Endothelial cell of umbilical vein (primary cell): ENCODE results near the gene TSG101. TPM values are rescaled to one million over a fixed set of nuclear protein-coding genes. Genes with fewer than 3 reads are reported as not detected.

Experiments
- BruUV-seq: library from RNA; stranded (reverse); fragments of 400-500 nt; replicated peaks from 2 replicates; lab custom pipeline; 2021; lab: Mats Ljungman, UMichigan
- CTCF ChIA-PET: fragments of 300-600, 350-600 bp; sonication (Branson Sonifier 250); formaldehyde crosslinking; loops from one replicate; lab custom pipeline; 2021; ENCODE audit warnings: antibody characterized with exemption, inconsistent platforms; lab: Charles Lee
- POLR2A ChIA-PET: fragments of 300-600, 350-600 bp; sonication (Branson Sonifier 250); formaldehyde crosslinking; loops from one replicate; lab custom pipeline; 2021; ENCODE audit warnings: antibody characterized with exemption, inconsistent platforms; lab: Charles Lee
- DNase-seq: peaks from one replicate; pipeline ENCODE4 v3.0.0-alpha.2; 2011; ENCODE audit warnings: low read depth, low spot score
- FAIRE-seq: peaks from 2 replicates; lab custom pipeline; 2011; peaks lifted over from hg19 to GRCh38; lab: Jason Lieb, UNC
- H2AFZ ChIP-seq: 2 replicates; pipeline ENCODE4 v1.6.0; 2012; ENCODE audit warnings: low read depth, low read length, control low read depth, inconsistent platforms
- H3K27ac ChIP-seq: 2 replicates; pipeline ENCODE4 v1.5.1; 2011; ENCODE audit warnings: low read depth, mild to moderate bottlenecking, control low read depth, low read length, moderate library complexity; ENCODE audit not compliant: insufficient read depth
- H3K27me3 ChIP-seq, 2 experiments: 2 replicates each; pipeline versions ENCODE4 v1.6.0 to v1.6.1; 2011; ENCODE audit warnings: low read length in 2 of 2, mixed read lengths in 1 of 2; ENCODE audit not compliant: control insufficient read depth in 2 of 2, insufficient read depth in 2 of 2
- H3K36me3 ChIP-seq, 2 experiments: 2 replicates in 1 of 2; 3 replicates in 1 of 2; pipeline ENCODE4 v1.5.1; 2011; ENCODE audit warnings: low read length in 2 of 2, mild to moderate bottlenecking in 1 of 2, moderate library complexity in 1 of 2; ENCODE audit not compliant: control insufficient read depth in 2 of 2, insufficient read depth in 2 of 2; ENCODE audit errors: extremely low read depth in 1 of 2
- H3K4me1 ChIP-seq: 3 replicates; pipeline ENCODE4 v1.5.1; 2011; ENCODE audit warnings: mild to moderate bottlenecking, low read length; ENCODE audit not compliant: control insufficient read depth, insufficient read depth; ENCODE audit errors: extremely low read depth
- H3K4me2 ChIP-seq: 2 replicates; pipeline ENCODE4 v1.6.1; 2011; ENCODE audit warnings: low read length, control low read depth, mixed read lengths; ENCODE audit not compliant: insufficient read depth
- H3K4me3 ChIP-seq, 3 experiments: fragments of 200-600 bp in 1 of 3; sonication (generic), shearing (Covaris generic) in 1 of 3; replicated peaks in 1 of 3; 2 replicates each; pipeline ENCODE4 v1.5.1; 2011 to 2016; ENCODE audit warnings: control low read depth in 3 of 3, low read length in 3 of 3, mild to moderate bottlenecking in 2 of 3, inconsistent platforms in 1 of 3, low read depth in 1 of 3, moderate library complexity in 1 of 3; ENCODE audit not compliant: insufficient read depth in 1 of 3
- H3K79me2 ChIP-seq: 2 replicates; pipeline ENCODE4 v1.6.0; 2012; ENCODE audit warnings: low read length, inconsistent platforms; ENCODE audit not compliant: control insufficient read depth, insufficient read depth
- H3K9ac ChIP-seq: replicated peaks from 2 replicates; pipeline ENCODE3; 2011; ENCODE audit warnings: low read length, control low read depth; ENCODE audit not compliant: insufficient read depth; ENCODE audit errors: extremely low read depth
- H3K9me1 ChIP-seq: replicated peaks from 3 replicates; pipeline ENCODE4 v1.6.0; 2011; ENCODE audit warnings: mild to moderate bottlenecking, low read length; ENCODE audit not compliant: control insufficient read depth, insufficient read depth; ENCODE audit errors: extremely low read depth
- H3K9me3 ChIP-seq: replicated peaks from 2 replicates; pipeline ENCODE4 v1.5.1; 2012; ENCODE audit warnings: low read length, inconsistent platforms; ENCODE audit not compliant: control insufficient read depth, insufficient read depth
- H4K20me1 ChIP-seq: replicated peaks from 2 replicates; pipeline ENCODE3; 2011; ENCODE audit warnings: mild to moderate bottlenecking, low read length; ENCODE audit not compliant: control insufficient read depth, insufficient read depth; ENCODE audit errors: extremely low read depth
- EZH2 ChIP-seq: IDR thresholded peaks from 2 replicates; pipeline ENCODE4 v1.6.1; 2012; ENCODE audit warnings: borderline replicate concordance, low read depth, mild to moderate bottlenecking, moderate library complexity, low read length, inconsistent platforms; ENCODE audit not compliant: severe bottlenecking
- FOS ChIP-seq: IDR thresholded peaks from 2 replicates; pipeline ENCODE4 v1.6.1; 2011; ENCODE audit warnings: mild to moderate bottlenecking, low read length, moderate library complexity, borderline replicate concordance; ENCODE audit not compliant: insufficient read depth
- GATA2 ChIP-seq: IDR thresholded peaks from 2 replicates; pipeline ENCODE4 v1.7.0; 2011; ENCODE audit warnings: low read depth, mild to moderate bottlenecking, moderate library complexity, mixed read lengths, low read length; ENCODE audit not compliant: insufficient read length, insufficient read depth
- JUN ChIP-seq: IDR thresholded peaks from 2 replicates; pipeline ENCODE4 v1.6.1; 2011; ENCODE audit warnings: borderline replicate concordance, low read depth; ENCODE audit not compliant: insufficient read length, insufficient read depth
- MYC ChIP-seq: IDR thresholded peaks from one replicate; pipeline ENCODE4 v1.6.1; 2011; ENCODE audit warnings: mild to moderate bottlenecking, low read depth, low read length
- POLR2A ChIP-seq: IDR thresholded peaks from 2 replicates; pipeline ENCODE4 v1.6.1; 2012; ENCODE audit warnings: low read depth, mild to moderate bottlenecking, control low read depth, low read length
- POLR2AphosphoS5 ChIP-seq: IDR thresholded peaks from 2 replicates; pipeline ENCODE4 v1.6.1; 2012; ENCODE audit warnings: low read depth, mild to moderate bottlenecking, control low read depth, low read length, moderate library complexity; ENCODE audit not compliant: insufficient read depth
- dilution Hi-C: fragments of 300-500 bp; cut with MboI; formaldehyde crosslinking; loops from one replicate; pipeline ENCODE4 v1.15.0; 2019; ENCODE audit warnings: low sequenced_read_pairs; ENCODE audit not compliant: extremely low pct_ligation_motif_present
- intact Hi-C: fragments of 100-400 bp; cut with micrococcal nuclease; formaldehyde crosslinking; loops from one replicate; pipeline ENCODE4 v1.10.0; 2022
- polyA plus RNA-seq, 4 experiments: library from polyadenylated mRNA; depleted of rRNA in 3 of 4; stranded (reverse) in 3 of 4; unstranded in 1 of 4; fragments of >200 nt; gene quantifications; 2 replicates each; pipeline versions ENCODE4 v1.2.1 to v1.2.3, GENCODE V29; 2011 to 2012; ENCODE audit warnings: missing spikeins in 1 of 4
- total RNA-seq: library from RNA; stranded (reverse); gene quantifications from 2 replicates; pipeline ENCODE4 v1.2.3, GENCODE V29; 2021
- TF ChIP-seq, protein P1 (sequence below): IDR thresholded peaks from 2 replicates; pipeline ENCODE4 v1.6.1; 2011; ENCODE audit not compliant: insufficient read depth, insufficient read length
- TF ChIP-seq, protein P2 (sequence below), 2 donors: IDR thresholded peaks; 1 replicate in 1 of 2; 2 replicates in 1 of 2; pipeline ENCODE4 v1.5.1; 2011; ENCODE audit warnings: low read length in 2 of 2, mild to moderate bottlenecking in 2 of 2, moderate library complexity in 2 of 2, control low read depth in 1 of 2, inconsistent platforms in 1 of 2, low read depth in 1 of 2; ENCODE audit not compliant: insufficient read depth in 1 of 2; ENCODE audit errors: extremely low read depth in 1 of 2

The TSG101 gene
- total and polyA plus RNA-seq, 2 donors (not counting 3 experiments of a cell fraction or from before 2014, with no cell fraction given), result 41.3 to 163 TPM

DNA sequence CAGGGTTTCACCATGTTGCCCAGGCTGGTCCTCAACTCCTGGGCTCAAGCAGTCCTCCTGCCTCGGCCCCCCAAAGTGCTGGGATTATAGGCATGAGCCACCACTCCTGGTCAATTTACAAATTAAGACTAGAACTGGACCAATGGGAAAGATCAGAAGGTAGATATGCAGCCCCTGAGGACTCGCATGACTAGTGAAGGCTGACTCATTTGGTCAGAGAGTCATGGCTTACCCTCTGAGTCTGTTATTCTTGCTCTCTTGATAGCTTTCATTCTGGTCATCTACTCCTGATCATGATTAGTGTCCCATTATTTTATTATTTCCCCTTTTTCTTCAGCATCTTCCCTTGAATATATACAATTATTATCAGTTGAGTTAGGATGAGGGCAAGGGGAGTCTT, 73.8 kb downstream of the TSG101 start:
- peaks cover 5% of the 10 kb centered on the region for H3K4me1 ChIP-seq
- dilution Hi-C loops, result no loop called here
- ChIA-PET CTCF (interaction anchor here (1.7 kb wide), 1 partner anchor 43 kb away, joined by 4 read pairs; no protein-coding TSS in a partner anchor), POLR2A (no interaction called here)
- peaks cover 0 to 3% of the 10 kb centered on the region in 2 experiments for H3K27me3 ChIP-seq
- H3K4me2 ChIP-seq, result no peak overlapping the region
- no TSS peak for BruUV-seq
- no peak overlapping the region for H3K27ac ChIP-seq
- TF ChIP-seq MYC (no peak), GATA2 (no peak), POLR2AphosphoS5 (no peak), EZH2 (no peak), FOS (no peak), JUN (no peak), POLR2A (no peak)
- TF ChIP-seq, protein P1, sequence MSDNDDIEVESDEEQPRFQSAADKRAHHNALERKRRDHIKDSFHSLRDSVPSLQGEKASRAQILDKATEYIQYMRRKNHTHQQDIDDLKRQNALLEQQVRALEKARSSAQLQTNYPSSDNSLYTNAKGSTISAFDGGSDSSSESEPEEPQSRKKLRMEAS, result no peak
- TF ChIP-seq, protein P2, sequence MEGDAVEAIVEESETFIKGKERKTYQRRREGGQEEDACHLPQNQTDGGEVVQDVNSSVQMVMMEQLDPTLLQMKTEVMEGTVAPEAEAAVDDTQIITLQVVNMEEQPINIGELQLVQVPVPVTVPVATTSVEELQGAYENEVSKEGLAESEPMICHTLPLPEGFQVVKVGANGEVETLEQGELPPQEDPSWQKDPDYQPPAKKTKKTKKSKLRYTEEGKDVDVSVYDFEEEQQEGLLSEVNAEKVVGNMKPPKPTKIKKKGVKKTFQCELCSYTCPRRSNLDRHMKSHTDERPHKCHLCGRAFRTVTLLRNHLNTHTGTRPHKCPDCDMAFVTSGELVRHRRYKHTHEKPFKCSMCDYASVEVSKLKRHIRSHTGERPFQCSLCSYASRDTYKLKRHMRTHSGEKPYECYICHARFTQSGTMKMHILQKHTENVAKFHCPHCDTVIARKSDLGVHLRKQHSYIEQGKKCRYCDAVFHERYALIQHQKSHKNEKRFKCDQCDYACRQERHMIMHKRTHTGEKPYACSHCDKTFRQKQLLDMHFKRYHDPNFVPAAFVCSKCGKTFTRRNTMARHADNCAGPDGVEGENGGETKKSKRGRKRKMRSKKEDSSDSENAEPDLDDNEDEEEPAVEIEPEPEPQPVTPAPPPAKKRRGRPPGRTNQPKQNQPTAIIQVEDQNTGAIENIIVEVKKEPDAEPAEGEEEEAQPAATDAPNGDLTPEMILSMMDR (IDR thresholded peaks at IDR 0.05; ENCODE audit: extremely low read depth in 1 of 2, insufficient read depth in 1 of 2, low read depth in 1 of 2, low read length in 2 of 2), result no peak
- H3K9me1 ChIP-seq, result no peaks in the 10 kb centered on the region
- H2AFZ ChIP-seq, result no peak overlapping the region
- no peak overlapping the region for H3K9ac ChIP-seq
- no peaks in the 10 kb centered on the region for H3K79me2 ChIP-seq
- H3K36me3 ChIP-seq, result no peaks in the 10 kb centered on the region
- intact Hi-C loops, result no loop called here
- FAIRE-seq (no peak), DNase-seq (no peak)
- H4K20me1 ChIP-seq, result no peaks in the 10 kb centered on the region
- H3K9me3 ChIP-seq, result no peaks in the 10 kb centered on the region
- H3K4me3 ChIP-seq, result no peak overlapping the region
